Stimulated activated CD8-positive, alpha-beta memory T cell treated with anti-CD3 and anti-CD28 coated beads, Interleukin-15, amount 100 ng/mL, for 24 hours (primary cell): Measurements from ENCODE around the gene PCDHA11.
"Not testable (repeated sequence)": the region's sequence is repeated elsewhere in the genome, so short reads cannot be mapped to it uniquely, and the experiment has no call there.

Experiments
- DNase-seq: peaks from one replicate; pipeline ENCODE4 v3.0.0-alpha.2; 2020; ENCODE audit warnings: low read depth

PCDHA11 gene, protein sequence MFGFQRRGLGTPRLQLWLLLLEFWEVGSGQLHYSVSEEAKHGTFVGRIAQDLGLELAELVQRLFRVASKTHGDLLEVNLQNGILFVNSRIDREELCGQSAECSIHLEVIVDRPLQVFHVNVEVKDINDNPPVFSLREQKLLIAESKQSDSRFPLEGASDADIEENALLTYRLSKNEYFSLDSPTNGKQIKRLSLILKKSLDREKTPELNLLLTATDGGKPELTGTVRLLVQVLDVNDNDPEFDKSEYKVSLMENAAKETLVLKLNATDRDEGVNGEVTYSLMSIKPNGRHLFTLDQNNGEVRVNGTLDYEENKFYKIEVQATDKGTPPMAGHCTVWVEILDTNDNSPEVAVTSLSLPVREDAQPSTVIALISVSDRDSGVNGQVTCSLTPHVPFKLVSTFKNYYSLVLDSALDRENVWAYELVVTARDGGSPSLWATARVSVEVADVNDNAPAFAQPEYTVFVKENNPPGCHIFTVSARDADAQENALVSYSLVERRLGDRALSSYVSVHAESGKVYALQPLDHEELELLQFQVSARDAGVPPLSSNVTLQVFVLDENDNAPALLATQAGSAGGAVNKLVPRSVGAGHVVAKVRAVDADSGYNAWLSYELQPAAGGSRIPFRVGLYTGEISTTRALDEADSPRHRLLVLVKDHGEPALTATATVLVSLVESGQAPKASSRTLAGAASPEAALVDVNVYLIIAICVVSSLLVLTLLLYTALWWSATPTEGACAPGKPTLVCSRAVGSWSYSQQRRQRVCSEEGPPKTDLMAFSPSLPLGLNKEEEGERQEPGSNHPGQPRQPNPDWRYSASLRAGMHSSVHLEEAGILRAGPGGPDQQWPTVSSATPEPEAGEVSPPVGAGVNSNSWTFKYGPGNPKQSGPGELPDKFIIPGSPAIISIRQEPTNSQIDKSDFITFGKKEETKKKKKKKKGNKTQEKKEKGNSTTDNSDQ

DNA sequence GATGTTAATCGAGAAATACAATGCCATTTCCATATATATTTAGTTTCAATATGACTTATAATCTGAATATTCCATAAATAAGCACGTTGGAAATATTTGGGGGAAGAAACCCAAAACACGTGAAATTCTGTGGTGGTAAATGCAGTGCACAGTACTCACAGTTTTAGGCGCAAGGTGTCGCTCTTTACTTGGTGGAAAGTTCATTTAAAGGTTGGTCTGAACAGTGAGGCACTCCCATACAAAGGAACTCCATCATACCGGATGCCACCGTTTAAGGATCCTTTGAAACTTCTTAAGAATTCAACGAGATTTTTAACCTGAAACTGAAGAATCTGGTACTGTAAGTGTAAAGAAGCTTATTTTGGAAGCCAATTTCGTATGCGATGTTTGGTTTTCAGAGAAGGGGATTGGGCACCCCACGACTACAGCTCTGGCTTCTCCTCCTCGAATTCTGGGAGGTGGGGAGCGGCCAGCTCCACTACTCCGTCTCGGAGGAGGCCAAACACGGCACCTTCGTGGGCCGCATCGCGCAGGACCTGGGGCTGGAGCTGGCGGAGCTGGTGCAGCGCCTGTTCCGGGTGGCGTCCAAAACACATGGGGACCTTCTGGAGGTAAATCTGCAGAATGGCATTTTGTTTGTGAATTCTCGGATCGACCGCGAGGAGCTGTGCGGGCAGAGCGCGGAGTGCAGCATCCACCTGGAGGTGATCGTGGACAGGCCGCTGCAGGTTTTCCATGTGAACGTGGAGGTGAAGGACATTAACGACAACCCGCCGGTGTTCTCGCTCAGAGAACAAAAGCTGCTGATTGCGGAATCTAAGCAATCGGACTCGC is at the start of gene PCDHA11:
Gene PCDHA11 (plus strand): TSS at position 237 of the 834 bp plus-strand sequence. CDS start 147 bp downstream, at position 384.
- DNase-seq = no peak

DNA sequence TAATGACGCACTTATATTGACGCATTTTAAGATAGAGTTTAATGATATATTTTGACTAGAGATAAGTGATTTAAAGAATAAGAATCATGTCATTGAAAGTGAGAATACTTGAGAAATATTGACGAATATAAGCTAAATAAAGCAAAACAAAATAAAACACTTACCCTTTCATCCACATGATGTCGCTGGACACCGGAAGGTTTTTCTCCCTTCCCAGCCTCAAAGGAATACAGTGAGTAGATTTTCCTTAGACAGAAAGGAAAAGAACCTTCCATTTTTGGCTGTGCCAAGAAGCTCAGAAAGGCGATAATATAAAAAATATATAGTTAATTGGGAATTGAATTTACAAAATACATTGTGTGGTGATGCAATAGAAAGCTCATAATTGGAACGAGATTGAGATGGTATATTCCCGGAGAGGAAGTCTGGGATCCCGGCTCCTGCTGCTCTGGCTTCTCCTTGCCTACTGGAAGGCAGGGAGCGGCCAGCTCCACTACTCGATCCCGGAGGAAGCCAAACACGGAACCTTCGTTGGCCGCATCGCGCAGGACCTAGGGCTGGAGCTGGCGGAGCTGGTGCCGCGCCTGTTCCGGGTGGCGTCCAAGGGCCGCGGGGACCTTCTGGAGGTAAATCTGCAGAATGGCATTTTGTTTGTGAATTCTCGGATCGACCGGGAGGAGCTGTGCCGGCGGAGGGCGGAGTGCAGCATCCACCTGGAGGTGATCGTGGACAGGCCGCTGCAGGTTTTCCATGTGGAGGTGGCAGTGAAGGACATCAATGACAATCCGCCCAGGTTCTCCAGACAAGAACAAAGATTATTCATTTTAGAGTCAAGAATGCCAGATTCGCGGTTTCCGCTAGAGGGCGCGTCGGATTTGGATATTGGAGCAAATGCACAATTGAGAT is 47.1 kb upstream of the PCDHA11 start, which contains the start of gene PCDHA5:
Gene PCDHA5 (plus strand): TSS at position 239 of the 906 bp plus-strand sequence.
- no peak for DNase-seq

DNA sequence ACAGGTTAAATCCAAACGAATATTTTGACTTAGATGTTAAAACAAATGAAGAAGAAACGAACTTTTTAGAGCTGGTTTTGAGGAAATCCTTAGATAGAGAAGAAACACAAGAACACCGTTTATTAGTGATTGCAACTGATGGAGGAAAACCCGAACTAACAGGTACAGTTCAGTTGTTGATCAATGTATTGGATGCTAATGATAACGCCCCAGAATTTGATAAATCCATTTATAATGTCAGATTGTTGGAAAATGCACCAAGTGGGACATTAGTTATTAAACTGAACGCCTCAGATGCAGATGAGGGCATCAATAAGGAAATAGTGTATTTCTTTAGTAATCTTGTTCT is 46.5 kb upstream of the PCDHA11 start:
- no peak for DNase-seq

DNA sequence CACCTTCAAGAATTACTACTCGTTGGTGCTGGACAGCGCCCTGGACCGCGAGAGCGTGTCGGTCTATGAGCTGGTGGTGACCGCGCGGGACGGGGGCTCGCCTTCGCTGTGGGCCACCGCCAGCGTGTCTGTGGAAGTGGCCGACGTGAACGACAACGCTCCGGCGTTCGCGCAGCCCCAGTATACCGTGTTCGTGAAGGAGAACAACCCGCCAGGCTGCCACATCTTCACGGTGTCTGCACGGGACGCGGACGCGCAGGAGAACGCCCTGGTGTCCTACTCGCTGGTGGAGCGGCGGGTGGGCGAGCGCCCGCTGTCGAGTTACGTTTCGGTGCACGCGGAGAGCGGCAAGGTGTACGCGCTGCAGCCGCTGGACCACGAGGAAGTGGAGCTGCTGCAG is 45.8 kb upstream of the PCDHA11 start:
- DNase-seq = not testable (repeated sequence)

DNA sequence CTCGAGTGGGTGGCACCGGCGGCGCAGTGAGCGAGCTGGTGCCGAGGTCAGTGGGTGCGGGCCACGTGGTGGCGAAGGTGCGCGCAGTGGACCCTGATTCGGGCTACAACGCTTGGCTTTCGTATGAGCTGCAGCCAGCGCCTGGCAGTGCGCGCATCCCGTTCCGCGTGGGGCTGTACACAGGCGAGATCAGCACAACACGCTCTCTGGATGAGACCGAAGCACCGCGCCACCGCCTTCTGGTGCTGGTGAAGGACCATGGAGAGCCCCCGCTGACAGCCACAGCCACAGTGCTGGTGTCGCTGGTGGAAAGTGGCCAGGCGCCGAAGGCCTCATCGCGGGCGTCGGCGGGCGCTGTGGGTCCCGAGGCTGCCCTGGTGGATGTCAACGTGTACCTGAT is 45.3 kb upstream of the PCDHA11 start:
- no peak for DNase-seq

DNA sequence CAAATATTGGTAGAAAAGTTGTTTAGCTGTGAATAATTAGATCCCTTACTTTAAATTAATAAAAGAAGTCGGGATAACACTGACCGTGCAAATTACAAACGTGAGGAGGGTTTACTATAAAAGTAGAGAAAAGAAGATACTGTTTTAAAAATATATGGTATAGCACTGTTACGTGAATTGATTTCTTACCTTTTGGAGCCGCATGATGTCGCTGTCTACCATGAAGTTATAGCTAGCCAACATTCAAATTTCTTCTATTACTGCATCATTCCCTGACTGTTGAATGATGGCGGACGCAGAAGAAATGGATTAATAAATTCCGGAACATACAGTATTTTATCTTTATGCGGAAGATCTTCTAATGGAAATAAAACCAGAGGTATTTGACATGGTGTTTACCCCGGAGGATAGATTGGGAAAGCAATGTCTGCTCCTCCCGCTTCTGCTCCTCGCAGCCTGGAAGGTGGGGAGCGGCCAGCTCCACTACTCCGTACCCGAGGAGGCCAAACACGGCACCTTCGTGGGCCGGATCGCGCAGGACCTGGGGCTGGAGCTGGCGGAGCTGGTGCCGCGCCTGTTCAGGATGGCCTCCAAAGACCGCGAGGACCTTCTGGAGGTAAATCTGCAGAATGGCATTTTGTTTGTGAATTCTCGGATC is 40.9 kb upstream of the PCDHA11 start, which contains the start of gene PCDHA6:
Gene PCDHA6 (plus strand): TSS at position 257 of the 658 bp plus-strand sequence. CDS start 132 bp downstream, at position 389.
- no peak for DNase-seq

DNA sequence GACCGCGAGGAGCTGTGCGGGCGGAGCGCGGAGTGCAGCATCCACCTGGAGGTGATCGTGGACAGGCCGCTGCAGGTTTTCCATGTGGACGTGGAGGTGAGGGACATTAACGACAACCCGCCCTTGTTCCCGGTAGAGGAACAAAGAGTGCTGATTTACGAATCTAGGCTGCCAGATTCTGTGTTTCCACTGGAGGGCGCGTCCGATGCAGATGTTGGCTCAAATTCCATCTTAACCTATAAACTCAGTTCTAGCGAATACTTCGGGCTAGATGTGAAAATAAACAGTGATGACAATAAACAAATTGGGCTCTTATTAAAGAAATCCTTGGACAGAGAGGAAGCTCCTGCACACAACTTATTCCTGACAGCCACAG is 40.4 kb upstream of the PCDHA11 start:
- DNase-seq = no peak

DNA sequence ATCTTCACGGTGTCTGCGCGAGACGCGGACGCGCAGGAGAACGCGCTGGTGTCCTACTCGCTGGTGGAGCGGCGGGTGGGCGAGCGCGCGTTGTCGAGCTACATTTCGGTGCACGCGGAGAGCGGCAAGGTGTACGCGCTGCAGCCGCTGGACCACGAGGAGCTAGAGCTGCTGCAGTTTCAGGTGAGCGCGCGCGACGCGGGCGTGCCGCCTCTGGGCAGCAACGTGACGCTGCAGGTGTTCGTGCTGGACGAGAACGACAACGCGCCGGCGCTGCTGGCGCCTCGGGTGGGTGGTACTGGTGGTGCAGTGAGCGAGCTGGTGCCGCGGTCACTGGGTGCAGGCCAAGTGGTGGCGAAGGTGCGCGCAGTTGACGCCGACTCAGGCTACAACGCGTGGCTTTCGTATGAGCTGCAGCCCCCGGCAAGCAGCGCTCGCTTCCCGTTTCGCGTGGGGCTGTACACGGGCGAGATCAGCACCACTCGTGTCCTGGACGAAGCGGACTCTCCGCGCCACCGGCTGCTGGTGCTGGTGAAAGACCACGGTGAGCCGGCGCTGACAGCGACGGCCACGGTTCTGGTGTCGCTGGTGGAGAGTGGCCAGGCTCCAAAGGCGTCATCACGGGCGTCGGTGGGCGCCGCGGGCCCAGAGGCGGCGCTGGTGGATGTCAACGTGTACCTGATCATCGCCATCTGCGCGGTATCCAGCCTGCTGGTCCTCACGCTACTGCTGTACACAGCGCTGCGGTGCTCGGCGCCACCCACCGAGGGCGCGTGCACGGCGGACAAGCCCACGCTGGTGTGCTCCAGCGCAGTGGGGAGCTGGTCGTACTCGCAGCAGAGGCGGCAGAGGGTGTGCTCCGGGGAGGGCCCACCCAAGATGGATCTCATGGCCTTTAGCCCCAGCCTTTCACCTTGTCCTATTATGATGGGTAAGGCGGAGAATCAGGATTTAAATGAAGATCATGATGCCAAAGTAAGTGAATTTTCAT is 39.0 kb upstream of the PCDHA11 start:
- DNase-seq = not testable (repeated sequence)

DNA sequence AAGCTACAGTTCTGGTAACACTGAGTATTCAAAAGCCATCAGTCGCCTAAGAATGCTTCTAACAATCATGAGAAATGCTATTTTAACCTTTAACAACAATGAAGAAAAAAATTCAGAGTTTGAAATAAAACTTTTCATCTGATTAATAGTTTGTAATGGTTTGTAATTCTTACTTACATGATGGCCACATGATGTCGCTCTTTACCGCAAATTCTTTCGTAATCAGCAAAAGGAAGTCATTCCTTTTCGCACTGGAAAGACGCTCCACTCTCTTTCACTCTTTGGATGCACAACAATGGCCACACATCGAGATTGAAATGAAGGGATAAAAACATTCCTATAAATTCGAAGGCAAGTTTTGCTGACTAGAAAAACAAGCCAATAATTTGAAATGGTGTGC is 34.8 kb upstream of the PCDHA11 start, which contains the start of gene PCDHA7:
Gene PCDHA7 (plus strand): TSS at position 277 of the 400 bp plus-strand sequence. CDS start 115 bp downstream, at position 392.
- no peak for DNase-seq

DNA sequence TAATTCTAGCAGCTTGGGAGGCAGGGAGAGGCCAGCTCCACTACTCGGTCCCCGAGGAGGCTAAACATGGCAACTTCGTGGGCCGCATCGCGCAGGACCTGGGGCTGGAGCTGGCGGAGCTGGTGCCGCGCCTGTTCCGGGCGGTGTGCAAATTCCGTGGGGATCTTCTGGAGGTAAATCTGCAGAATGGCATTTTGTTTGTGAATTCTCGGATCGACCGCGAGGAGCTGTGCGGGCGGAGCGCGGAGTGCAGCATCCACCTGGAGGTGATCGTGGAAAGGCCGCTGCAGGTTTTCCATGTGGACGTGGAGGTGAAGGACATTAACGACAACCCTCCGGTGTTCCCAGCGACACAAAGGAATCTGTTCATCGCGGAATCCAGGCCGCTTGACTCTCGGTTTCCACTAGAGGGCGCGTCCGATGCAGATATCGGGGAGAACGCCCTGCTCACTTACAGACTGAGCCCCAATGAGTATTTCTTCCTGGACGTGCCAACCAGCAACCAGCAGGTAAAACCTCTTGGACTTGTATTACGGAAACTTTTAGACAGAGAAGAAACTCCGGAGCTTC is 34.2 kb upstream of the PCDHA11 start:
- DNase-seq = not testable (repeated sequence)

DNA sequence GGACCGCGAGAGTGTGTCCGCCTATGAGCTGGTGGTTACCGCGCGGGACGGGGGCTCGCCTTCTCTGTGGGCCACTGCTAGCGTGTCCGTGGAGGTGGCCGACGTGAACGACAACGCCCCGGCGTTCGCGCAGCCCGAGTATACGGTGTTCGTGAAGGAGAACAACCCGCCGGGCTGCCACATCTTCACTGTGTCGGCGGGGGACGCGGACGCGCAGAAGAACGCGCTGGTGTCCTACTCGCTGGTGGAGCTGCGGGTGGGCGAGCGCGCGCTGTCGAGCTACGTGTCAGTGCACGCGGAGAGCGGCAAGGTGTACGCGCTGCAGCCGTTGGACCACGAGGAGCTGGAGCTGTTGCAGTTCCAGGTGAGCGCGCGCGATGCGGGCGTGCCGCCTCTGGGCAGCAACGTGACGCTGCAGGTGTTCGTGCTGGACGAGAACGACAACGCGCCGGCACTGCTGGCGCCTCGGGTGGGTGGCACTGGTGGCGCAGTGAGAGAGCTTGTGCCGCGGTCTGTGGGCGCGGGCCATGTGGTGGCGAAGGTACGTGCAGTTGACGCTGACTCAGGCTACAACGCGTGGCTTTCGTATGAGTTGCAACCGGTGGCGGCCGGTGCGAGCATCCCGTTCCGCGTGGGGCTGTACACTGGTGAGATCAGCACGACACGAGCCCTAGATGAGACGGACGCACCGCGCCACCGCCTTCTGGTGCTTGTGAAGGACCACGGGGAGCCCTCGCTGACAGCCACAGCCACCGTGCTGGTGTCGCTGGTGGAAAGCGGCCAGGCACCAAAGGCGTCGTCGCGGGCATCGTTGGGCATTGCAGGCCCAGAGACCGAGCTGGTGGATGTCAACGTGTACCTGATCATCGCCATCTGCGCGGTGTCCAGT is 32.9 kb upstream of the PCDHA11 start:
- DNase-seq = no peak

DNA sequence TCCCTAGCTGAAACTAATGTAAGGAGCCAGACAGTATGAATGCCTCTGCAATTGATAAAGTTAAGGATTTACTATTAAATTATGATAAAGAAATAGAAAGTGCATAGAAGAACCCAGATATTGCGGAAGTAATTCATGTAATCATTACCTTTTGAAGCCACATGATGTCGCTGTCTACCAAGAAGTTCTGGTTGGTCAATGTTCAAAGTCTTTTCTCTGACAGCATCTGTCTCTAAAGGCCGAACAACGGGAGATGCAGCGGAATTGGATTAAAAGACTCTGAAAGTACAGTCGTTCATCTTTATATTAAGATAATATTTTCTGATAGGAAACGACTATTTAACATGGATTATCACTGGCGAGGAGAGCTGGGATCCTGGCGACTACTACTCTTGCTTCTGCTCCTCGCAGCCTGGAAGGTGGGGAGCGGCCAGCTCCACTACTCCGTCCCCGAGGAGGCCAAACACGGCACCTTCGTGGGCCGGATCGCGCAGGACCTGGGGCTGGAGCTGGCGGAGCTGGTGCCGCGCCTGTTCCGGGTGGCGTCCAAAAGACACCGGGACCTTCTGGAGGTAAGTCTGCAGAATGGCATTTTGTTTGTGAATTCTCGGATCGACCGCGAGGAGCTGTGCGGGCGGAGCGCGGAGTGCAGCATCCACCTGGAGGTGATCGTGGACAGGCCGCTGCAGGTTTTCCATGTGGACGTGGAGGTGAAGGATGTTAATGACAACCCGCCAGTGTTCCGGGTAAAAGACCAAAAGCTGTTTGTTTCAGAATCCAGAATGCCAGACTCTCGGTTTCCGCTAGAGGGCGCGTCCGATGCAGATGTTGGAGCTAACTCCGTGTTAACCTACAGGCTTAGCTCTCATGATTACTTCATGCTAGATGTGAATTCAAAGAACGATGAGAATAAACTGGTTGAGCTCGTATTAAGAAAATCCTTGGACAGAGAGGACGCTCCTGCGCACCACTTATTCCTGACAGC is 27.5 kb upstream of the PCDHA11 start, which contains the start of gene PCDHA8:
Gene PCDHA8 (plus strand): TSS at position 210 of the 985 bp plus-strand sequence. CDS start 135 bp downstream, at position 345.
- no peak for DNase-seq

DNA sequence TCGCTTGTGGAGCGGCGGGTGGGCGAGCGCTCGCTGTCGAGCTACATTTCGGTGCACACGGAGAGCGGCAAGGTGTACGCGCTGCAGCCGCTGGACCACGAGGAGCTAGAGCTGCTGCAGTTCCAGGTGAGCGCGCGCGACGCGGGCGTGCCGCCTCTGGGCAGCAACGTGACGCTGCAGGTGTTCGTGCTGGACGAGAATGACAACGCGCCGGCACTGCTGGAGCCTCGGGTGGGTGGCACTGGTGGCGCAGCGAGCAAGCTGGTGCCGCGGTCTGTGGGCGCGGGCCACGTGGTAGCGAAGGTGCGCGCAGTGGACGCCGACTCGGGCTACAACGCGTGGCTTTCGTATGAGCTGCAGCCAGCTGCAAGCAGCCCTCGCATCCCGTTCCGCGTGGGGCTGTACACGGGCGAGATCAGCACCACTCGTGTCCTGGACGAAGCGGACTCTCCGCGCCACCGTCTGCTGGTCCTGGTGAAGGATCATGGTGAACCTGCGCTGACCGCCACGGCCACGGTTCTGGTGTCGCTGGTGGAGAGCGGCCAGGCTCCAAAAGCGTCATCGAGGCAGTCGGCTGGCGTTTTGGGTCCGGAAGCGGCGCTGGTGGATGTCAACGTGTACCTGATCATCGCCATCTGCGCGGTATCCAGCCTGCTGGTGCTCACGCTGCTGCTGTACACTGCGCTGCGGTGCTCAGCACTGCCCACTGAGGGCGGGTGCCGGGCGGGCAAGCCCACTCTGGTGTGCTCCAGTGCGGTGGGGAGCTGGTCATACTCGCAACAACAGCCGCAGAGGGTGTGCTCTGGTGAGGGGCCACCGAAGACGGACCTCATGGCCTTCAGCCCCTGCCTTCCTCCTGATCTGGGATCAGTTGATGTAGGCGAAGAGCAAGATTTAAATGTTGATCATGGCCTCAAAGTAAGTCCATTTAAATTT is 25.7 kb upstream of the PCDHA11 start:
- no peak for DNase-seq

DNA sequence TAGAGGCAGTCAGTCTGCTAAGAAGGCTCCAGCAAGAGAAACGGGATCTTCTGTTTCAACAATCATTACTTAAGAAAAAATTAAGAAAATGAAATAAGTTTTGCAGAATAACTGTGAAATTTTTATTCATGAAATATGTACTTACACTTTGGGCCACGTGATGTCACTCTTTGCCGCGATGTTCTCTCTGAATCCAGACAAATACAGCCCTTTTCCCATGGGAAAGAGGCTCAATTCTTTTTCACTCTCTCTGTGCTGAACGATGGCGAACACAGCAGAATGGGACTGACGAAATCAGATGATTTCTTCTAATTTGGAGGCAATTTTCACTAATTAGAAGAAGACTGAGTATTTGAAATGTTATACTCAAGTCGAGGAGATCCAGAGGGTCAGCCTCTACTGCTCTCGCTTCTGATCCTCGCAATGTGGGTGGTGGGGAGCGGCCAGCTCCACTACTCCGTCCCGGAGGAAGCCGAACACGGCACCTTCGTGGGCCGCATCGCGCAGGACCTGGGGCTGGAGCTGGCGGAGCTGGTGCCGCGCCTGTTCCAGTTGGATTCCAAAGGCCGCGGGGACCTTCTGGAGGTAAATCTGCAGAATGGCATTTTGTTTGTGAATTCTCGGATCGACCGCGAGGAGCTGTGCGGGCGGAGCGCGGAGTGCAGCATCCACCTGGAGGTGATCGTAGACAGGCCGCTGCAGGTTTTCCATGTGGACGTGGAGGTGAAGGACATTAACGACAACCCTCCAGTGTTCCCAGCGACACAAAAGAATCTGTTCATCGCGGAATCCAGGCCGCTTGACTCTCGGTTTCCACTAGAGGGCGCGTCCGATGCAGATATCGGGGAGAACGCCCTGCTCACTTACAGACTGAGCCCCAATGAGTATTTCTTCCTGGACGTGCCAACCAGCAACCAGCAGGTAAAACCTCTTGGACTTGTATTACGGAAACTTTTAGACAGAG is 20.3 kb upstream of the PCDHA11 start, which contains the start of gene PCDHA9:
Gene PCDHA9 (plus strand): TSS at position 244 of the 964 bp plus-strand sequence. CDS start 114 bp downstream, at position 358.
- not testable (repeated sequence) for DNase-seq
